HepG2 (cell line): Measurements from ENCODE around the gene BFSP1. TPM values are rescaled to one million over a fixed set of nuclear protein-coding genes. Genes with fewer than 3 reads are reported as not detected.

Source experiments
- BRCA1 ChIP-seq: sonication (generic); formaldehyde crosslinking; IDR thresholded peaks from 2 replicates; pipeline ENCODE4 v1.4.0; 2020; ENCODE audit warnings: missing genetic modification reagents
- CREB1 ChIP-seq, 2 experiments: fragments of 450-650 bp in 1 of 2; IDR thresholded peaks; 2 replicates each; pipeline ENCODE4 v1.6.1; 2016 to 2017; ENCODE audit warnings: control low read depth in 1 of 2, mild to moderate bottlenecking in 1 of 2, missing compliant biosample characterization in 1 of 2, missing genetic modification characterization in 1 of 2
- DDIT3 ChIP-seq: sonication (generic); formaldehyde crosslinking; IDR thresholded peaks from 2 replicates; pipeline ENCODE4 v1.4.0; 2020; ENCODE audit warnings: mild to moderate bottlenecking, missing genetic modification reagents
- EHMT2 ChIP-seq: fragments of 200-600 bp; sonication (generic); IDR thresholded peaks from 2 replicates; pipeline ENCODE4 v1.7.0; 2017; ENCODE audit warnings: antibody characterized with exemption, low read depth, low read length, borderline replicate concordance
- GABPB1 ChIP-seq: IDR thresholded peaks from 2 replicates; pipeline ENCODE4 v1.6.1; 2016; ENCODE audit warnings: mild to moderate bottlenecking, missing genetic modification reagents, moderate library complexity, missing compliant biosample characterization
- KAT8 ChIP-seq: IDR thresholded peaks from 2 replicates; pipeline ENCODE4 v1.6.1; 2016; ENCODE audit warnings: missing genetic modification reagents, missing compliant biosample characterization
- KIAA2018 ChIP-seq: sonication (generic); formaldehyde crosslinking; IDR thresholded peaks from 2 replicates; pipeline ENCODE4 v1.5.0; 2020; ENCODE audit warnings: mild to moderate bottlenecking, missing genetic modification reagents, borderline replicate concordance
- KLF13 ChIP-seq: sonication (generic); formaldehyde crosslinking; IDR thresholded peaks from 2 replicates; pipeline ENCODE4 v1.4.0; 2020; ENCODE audit warnings: mild to moderate bottlenecking, missing genetic modification reagents
- U2AF1 ChIP-seq: fragments of 200-400 bp; formaldehyde crosslinking; optimal IDR thresholded peaks from 2 replicates; pipeline ENCODE3; 2017; ENCODE audit warnings: mild to moderate bottlenecking, low read depth, low read length
- ZBTB37 ChIP-seq: sonication (generic); formaldehyde crosslinking; IDR thresholded peaks from 2 replicates; pipeline ENCODE4 v1.4.0; 2020; ENCODE audit warnings: mild to moderate bottlenecking, missing genetic modification reagents
- ZNF280D ChIP-seq: sonication (generic); formaldehyde crosslinking; IDR thresholded peaks from 2 replicates; pipeline ENCODE4 v1.5.1; 2020; ENCODE audit warnings: mild to moderate bottlenecking, missing genetic modification reagents
- ZNF30 ChIP-seq: sonication (generic); formaldehyde crosslinking; IDR thresholded peaks from 2 replicates; pipeline ENCODE4 v1.5.0; 2020; ENCODE audit warnings: mild to moderate bottlenecking, missing genetic modification reagents
- ZNF615 ChIP-seq: sonication (generic); formaldehyde crosslinking; IDR thresholded peaks from 2 replicates; pipeline ENCODE4 v1.5.0; 2020; ENCODE audit warnings: mild to moderate bottlenecking, missing genetic modification reagents, borderline replicate concordance
- ZNF616 ChIP-seq: sonication (generic); formaldehyde crosslinking; IDR thresholded peaks from 2 replicates; pipeline ENCODE4 v1.5.0; 2020; ENCODE audit warnings: low read depth, mild to moderate bottlenecking, missing genetic modification reagents
- ZNF768 ChIP-seq: sonication (generic); formaldehyde crosslinking; IDR thresholded peaks from 2 replicates; pipeline ENCODE4 v1.4.0; 2020; ENCODE audit warnings: missing genetic modification reagents
- ZSCAN21 ChIP-seq: sonication (generic); formaldehyde crosslinking; IDR thresholded peaks from 2 replicates; pipeline ENCODE4 v1.8.0; 2022; ENCODE audit warnings: mild to moderate bottlenecking, missing genetic modification reagents, moderate library complexity, borderline replicate concordance
- polyA plus RNA-seq, 8 experiments: library from polyadenylated mRNA; depleted of rRNA in 3 of 8; stranded (reverse) in 7 of 8; unstranded in 1 of 8; fragments of >200 nt; fragmentation: Illumina TruSeq in 4 of 8; extraction: Trizol in 4 of 8; gene quantifications; 2 replicates each; pipeline versions ENCODE4 v1.2.1 to v1.2.3, GENCODE V29; 2011 to 2016; ENCODE audit warnings: low read depth in 4 of 8, missing spikeins in 1 of 8, mixed read lengths in 1 of 8; ENCODE audit not compliant: insufficient read depth in 1 of 8
- total RNA-seq, 5 experiments: library from RNA; depleted of rRNA; stranded (reverse); fragments of >200 nt; fragmentation: Illumina TruSeq; extraction: Trizol; gene quantifications; 2 replicates each; pipeline ENCODE4 v1.2.3, GENCODE V29; 2016; ENCODE audit warnings: low read depth in 1 of 5

BFSP1 gene
- total and polyA plus RNA-seq, 2 of the 13 experiments (the other 11 are each of a cell fraction or from before 2014, with no cell fraction given) = 0.22 to 0.26 TPM

- TF ChIP-seq ZBTB37 (CRISPR knock-in tag) (no peak), BRCA1 (no peak), CREB1 (IDR thresholded peaks at IDR 0.05) (0 out of 2 replicates have a peak, but pooled peaks have one; percentile 3), CREB1 (CRISPR knock-in tag; IDR thresholded peaks at IDR 0.05) (no peak), U2AF1 (no peak), ZNF768 (CRISPR knock-in tag) (no peak), ZNF280D (CRISPR knock-in tag) (no peak), ZNF30 (CRISPR knock-in tag) (no peak), KAT8 (CRISPR knock-in tag) (peak; percentile 14; the same call in 1 of the 2 replicates), DDIT3 (CRISPR knock-in tag) (no peak), KLF13 (no peak), GABPB1 (CRISPR knock-in tag) (peak; percentile 32; the same call in 1 of the 2 replicates), ZNF615 (CRISPR knock-in tag) (no peak), ZNF616 (no peak), KIAA2018 (CRISPR knock-in tag) (no peak), EHMT2 (no peak), ZSCAN21 (no peak)
Measured at GRCh38 chr20:17558154-17558940, 27.2 kb upstream of the BFSP1 start (continued).
